Amniotic epithelial cell (primary cell): ENCODE measurements around the gene PTPRG.
A peak's percentile ranks its signal among the peaks of the same experiment; 100 is the strongest.

Experiments used
- DNase-seq: peaks from one replicate; pipeline ENCODE4 v3.0.0-alpha.2; 2010; ENCODE audit warnings: low read depth

Gene PTPRG

GRCh38 chr3:61828184-61828874 lies 267.0 kb downstream of the PTPRG start:
- DNase-seq: no peak

GRCh38 chr3:61828880-61829721 lies 267.7 kb downstream of the PTPRG start:
- no peak for DNase-seq

GRCh38 chr3:61829722-61830350 lies 268.5 kb downstream of the PTPRG start:
- no peak for DNase-seq

GRCh38 chr3:61831973-61832372 lies 270.6 kb downstream of the PTPRG start:
- DNase-seq: no peak

DNA sequence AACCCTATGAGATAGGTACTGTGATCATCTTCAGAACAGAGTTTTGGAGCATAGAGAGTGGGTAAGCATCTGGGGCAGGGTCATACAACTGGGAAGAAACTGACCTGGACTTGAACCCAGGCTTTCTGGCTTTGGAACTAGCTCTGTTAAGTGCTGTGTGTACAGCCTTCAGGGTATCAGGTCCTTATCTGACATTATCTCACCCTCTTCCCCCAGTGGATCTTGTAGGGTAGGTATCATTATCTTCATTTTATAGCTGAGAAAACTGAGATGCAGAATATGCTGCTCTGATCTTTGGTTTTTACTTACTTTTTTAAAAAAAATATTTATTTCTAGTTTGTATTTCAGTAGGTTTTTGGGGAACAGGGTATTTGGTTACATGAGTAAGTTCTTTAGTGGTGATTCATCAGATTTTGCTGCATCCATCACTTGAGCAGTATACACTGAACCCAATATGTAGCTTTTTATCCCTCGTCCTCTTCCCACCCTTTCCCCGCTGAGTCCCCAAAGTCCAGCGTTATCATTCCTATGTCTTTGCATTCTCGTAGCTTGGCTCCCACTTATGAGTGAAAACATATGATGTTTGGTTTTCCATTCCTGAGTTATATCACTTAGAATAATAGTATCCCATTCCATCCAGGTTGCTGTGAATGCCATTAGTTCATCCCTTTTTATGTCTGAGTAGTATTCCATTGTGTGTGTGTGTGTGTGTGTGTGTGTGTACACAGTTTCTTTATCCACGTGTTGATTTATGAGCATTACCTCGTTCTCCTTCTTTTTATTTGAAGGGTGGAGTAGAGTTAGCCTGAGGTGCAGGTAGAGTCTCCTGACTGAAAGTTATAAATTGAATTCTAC lies 271.2 kb downstream of the PTPRG start:
- no peak for DNase-seq

DNA sequence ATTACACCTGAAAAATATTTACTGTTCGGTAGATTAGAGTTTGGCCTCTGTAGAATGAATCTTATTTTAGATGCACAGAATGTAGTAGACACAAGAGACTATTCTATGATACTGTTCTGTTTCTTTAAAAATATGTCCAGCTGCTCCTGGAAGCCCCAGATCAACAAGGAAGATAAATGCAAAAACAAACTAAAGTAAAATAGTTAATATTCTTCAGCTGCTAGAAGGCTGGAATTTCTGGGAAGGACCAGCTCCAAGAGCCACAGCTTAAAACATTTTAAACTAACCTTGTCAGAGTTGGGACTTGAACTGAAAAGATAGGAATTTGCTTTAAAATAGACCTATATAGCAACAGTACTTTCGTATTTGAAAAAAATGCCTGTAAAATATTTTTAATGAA lies 277.9 kb downstream of the PTPRG start:
- no peak for DNase-seq

DNA sequence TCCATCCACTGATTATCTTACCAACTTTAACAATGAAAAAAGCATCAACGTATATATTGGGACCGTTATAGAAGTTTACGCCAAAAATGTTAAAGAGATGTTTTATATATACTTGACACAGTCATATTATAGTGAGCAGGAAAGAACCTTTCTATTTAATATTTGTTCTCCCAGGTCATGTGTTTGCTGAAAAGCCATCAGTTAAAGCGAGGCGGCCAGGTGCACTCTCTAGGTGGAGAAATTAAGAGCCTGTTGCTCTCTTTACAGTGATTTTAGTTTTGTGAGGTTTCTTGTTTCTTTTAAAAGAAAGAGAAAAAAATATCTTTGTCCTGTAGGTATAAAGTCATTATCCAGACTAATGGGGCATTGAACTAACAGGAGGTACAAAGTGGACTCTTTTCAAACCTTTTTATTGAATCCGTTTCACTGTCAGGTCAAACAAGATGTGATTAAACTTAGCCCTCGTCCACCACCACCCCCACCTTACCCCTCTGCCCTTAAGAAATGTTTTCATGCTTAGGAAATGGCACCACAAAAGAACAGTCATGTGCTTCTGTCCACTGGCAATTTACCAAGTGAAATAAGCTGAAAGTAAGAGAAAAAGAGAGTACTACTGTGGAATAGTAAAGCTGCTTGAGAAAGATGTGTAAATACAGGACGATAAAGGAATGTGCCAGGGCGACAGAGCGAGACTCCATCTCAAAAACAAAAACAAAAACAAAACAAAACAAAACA lies 279.9 kb downstream of the PTPRG start:
- peak; percentile 43 for DNase-seq

DNA sequence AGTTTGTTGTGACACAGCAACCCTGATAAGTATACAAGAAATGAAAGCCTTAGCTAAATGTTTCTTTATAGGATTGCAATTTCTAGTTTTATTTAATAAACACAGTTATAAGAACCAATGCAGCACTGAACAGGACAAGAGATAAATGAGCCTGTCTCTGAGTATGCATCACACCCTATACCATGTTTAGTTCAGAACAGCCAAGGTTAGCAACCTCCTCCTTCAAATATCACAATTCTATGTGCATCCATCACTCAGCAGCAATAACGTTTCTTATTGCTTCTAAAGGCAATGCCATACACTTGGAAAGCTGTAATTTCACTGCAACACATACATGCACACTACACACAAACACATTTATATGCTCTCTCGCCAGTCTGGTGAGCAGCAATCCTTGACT lies 280.6 kb downstream of the PTPRG start:
- DNase-seq: no peak

- DNase-seq: no peak
Observed at GRCh38 chr3:61844346-61844745, 283.0 kb downstream of the PTPRG start.

- no peak for DNase-seq
Observed at GRCh38 chr3:61846488-61846887, 285.1 kb downstream of the PTPRG start.

- peak; percentile 10 for DNase-seq
Observed at GRCh38 chr3:61847784-61848462, 286.6 kb downstream of the PTPRG start.

GRCh38 chr3:61848885-61849284 lies 287.5 kb downstream of the PTPRG start:
- peak; percentile 40 for DNase-seq

DNA sequence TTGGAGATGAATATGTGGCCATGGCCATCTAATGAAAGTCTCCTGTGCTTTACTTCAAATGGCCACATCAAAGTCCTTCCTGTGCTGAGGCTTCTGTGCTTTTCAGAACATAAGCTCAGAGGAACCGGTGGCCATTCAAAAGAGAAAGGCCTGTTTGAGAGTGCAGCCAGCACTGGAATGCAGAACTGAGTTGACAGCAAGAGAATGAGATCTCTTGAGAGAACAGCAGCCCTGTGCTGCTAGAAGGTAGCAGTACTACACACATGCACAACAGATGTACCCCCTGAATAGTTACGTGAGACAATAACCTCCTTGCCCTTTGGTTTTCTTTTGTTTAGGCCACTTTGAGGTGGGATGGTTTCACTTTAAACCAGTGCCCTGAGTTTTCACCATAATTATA lies 292.5 kb downstream of the PTPRG start:
- no peak for DNase-seq

- peak; percentile 12 for DNase-seq
Observed at GRCh38 chr3:61855211-61855610, 293.8 kb downstream of the PTPRG start.

DNA sequence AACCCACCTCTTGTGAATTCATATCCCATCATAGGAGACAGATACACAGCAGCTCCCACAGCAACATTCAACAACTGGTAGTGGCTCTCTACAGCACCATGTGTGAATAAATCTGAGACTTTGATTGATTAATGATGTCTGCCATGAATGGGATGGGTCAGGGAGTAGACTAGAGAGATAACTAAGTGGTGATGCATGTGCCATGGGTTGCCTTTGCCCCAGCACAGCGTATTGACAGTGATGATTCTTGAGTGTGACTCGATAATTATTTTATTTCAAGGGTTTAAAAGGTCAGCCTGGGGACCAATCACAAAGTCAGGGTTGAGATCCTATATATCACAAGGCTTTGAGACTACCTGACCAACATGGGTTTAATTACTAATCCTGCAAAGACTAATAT lies 295.9 kb downstream of the PTPRG start:
- no peak for DNase-seq

DNA sequence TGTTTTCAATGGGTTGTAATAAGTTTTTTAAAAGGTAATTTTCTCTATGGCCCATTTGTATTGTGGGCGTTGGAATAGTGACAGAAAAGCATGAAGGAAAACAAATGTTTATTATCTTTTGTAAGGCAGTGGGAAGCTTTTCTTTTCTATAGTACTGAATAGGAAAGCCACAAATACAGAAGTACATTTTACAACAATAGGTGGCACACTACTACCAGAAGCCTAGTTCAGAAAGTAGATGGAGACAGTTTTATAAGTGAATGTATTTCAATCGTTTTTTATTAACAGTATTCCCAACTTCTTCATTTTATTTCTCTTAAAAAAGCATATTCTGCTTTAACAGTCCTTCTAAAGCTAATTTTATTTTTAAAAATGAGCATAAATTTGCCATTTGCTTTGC lies 296.7 kb downstream of the PTPRG start:
- DNase-seq: peak; percentile 25

DNA sequence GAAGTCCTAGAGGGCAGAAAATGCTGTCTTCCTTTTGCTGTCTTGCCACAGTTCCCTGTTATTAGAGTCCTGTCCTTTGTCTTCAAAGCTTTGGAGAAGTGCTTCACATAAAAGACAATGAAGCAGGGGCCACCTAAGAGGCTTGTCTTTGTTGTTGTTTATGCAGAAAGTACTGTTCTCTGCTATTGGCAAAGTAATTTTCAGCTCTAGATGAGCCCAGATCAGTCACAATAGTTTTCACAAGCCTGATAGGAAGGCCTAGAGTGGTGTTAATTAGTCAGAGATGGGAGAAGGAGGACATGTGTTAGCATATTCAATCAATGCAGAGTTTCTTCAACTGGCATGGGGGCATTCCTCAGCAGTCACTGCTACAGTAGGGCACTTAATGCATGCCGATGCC lies 300.0 kb downstream of the PTPRG start:
- DNase-seq: no peak

DNA sequence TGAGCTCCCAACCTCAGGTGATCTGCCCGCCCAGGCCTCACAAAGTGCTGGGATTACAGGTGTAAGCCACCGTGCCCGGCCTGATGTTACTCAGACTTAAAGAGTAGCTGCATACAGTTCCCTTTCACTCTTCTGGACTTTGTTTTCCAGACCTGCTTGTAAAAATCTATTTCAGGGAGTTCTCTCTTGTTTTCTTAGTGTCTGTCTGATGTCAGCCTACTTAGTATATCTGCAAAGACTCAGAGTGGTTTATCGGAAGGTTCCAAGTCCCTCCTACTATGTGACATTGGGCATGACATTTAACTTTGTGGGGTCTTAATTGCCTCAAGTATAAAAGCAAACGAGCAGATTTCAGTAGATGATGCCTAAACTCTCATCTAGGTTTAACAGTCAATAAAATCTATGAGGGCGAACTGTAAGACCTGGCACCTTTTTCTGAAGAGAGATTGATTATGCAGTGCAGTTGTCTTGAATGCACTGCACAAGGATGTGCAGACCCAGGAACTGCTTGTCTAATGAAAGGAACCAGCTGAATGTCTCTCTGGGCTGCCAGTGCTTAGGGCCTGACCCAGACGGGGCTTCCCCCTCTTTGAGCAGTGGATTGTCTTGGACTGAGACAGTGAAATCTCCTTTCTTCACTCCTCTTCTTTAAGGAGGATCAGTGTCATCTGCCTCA lies 301.4 kb downstream of the PTPRG start:
- no peak for DNase-seq

DNA sequence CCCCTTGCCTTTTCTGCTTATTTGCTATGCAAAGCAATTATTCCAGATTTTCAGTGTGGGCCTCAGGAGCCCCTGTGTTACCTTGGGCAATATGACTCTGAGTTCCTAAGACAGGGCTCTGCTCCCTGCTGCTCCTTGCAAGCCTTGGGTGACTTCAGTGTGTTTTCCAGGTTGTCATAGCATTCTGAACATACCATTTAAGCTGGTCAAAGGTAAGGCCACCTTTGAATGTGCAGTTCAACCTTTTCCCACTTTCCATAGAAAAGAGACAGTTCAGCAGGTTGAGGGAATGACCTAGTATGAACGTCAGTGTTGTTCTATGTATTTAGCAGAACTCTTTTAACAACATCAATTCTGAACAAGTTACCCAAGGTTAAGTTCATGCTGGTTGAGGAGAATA lies 302.2 kb downstream of the PTPRG start:
- no peak for DNase-seq

DNA sequence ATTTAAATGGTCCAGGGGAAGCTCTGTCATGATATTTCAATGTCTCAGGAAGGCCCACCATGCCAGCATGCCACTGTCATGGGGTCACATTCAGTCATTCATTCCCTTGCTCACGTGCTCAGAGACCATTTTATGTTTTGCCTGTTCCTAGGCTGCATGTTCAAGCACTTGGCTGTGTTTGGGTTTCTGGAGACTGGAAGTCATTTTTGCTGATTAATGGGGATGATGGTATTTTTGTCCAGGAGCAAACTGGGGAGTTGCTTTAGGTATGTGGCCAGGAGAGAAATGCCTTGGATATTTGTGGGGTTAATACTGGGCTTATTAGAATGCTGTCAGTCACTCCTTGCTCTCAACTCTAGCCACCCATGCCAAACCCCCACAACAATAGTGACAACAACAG lies 303.5 kb downstream of the PTPRG start:
- peak; percentile 3 for DNase-seq
